ENCODE results near the gene RBM11.

GRCh38 chr21:14263879-14264278 lies 47.9 kb downstream of the RBM11 start:
- TF ChIP-seq POLR2AphosphoS5 (IDR thresholded peaks at IDR 0.05; ENCODE audit: low read depth, low read length): no peak
- TF ChIP-seq CTCF (IDR thresholded peaks at IDR 0.05): no peak
- TF ChIP-seq RAD21 (IDR thresholded peaks at IDR 0.05; ENCODE audit: low read length): no peak
